SK-N-SH (cell line): Measurements from ENCODE around the gene GRIP1. TPM values are rescaled to one million over a fixed set of nuclear protein-coding genes. Genes with fewer than 3 reads are reported as not detected.

Experiments
- CTCF ChIA-PET: fragments of 300-600, 350-600 bp; formaldehyde crosslinking; extraction: SDS; loops from one replicate; lab custom pipeline; 2021; lab: Yijun Ruan, JAX
- POLR2A ChIA-PET: fragments of 350-600 bp; sonication (Branson Sonifier 250); formaldehyde crosslinking; extraction: SDS; loops from one replicate; lab custom pipeline; 2020; ENCODE audit warnings: antibody characterized with exemption, inconsistent platforms; lab: Yijun Ruan, JAX
- DNase-seq: peaks from one replicate; pipeline ENCODE4 v3.0.0; 2012
- H2AFZ ChIP-seq: fragments of 200-600 bp; sonication (generic); 2 replicates; pipeline ENCODE4 v1.8.1; 2016; ENCODE audit warnings: antibody characterized with exemption, mild to moderate bottlenecking, low read depth
- H3F3A ChIP-seq: fragments of 200-600 bp; sonication (generic); replicated peaks from 2 replicates; pipeline ENCODE3; 2016; ENCODE audit warnings: antibody characterized with exemption, mild to moderate bottlenecking; ENCODE audit not compliant: insufficient read depth
- H3K27ac ChIP-seq, 2 experiments: fragments of 200-500 bp in 1 of 2; fragments of 200-600 bp in 1 of 2; sonication (Bioruptor generic) in 1 of 2; sonication (generic), shearing (Covaris generic) in 1 of 2; 2 replicates each; pipeline versions ENCODE4 v1.5.1 to v1.6.1; 2014 to 2016; ENCODE audit warnings: low read depth in 2 of 2, inconsistent platforms in 1 of 2, low read length in 1 of 2, mild to moderate bottlenecking in 1 of 2, mixed read lengths in 1 of 2
- H3K27me3 ChIP-seq: fragments of 200-600 bp; sonication (generic), shearing (Covaris generic); 2 replicates; pipeline ENCODE4 v1.6.1; 2016; ENCODE audit warnings: mixed run types; ENCODE audit not compliant: insufficient read depth
- H3K36me3 ChIP-seq, 2 experiments: fragments of 200-500 bp in 1 of 2; fragments of 200-600 bp in 1 of 2; sonication (Bioruptor generic) in 1 of 2; sonication (generic) in 1 of 2; replicated peaks in 1 of 2; 2 replicates each; pipeline versions ENCODE3 to v1.5.1; 2014 to 2016; ENCODE audit warnings: low read length in 1 of 2, mild to moderate bottlenecking in 1 of 2; ENCODE audit not compliant: insufficient read depth in 2 of 2, control insufficient read depth in 1 of 2
- H3K4me1 ChIP-seq, 2 experiments: fragments of 200-500 bp in 1 of 2; fragments of 200-600 bp in 1 of 2; sonication (Bioruptor generic) in 1 of 2; sonication (generic), shearing (Covaris generic) in 1 of 2; 2 replicates each; pipeline versions ENCODE4 v1.5.1 to v1.6.1; 2014 to 2016; ENCODE audit warnings: low read depth in 1 of 2, low read length in 1 of 2, mixed run types in 1 of 2; ENCODE audit not compliant: insufficient read depth in 2 of 2, control insufficient read depth in 1 of 2
- H3K4me2 ChIP-seq: fragments of 200-600 bp; sonication (generic), shearing (Covaris generic); 2 replicates; pipeline ENCODE4 v1.6.1; 2017; ENCODE audit warnings: mixed run types
- H3K4me3 ChIP-seq, 2 experiments: fragments of 200-500 bp in 1 of 2; fragments of 200-600 bp in 1 of 2; sonication (Bioruptor generic) in 1 of 2; sonication (generic), shearing (Covaris generic) in 1 of 2; 2 replicates each; pipeline versions ENCODE4 v1.5.1 to v1.8.1; 2014 to 2016; ENCODE audit warnings: low read depth in 2 of 2, inconsistent platforms in 1 of 2, low read length in 1 of 2, mild to moderate bottlenecking in 1 of 2, mixed read lengths in 1 of 2, moderate library complexity in 1 of 2
- H3K79me2 ChIP-seq: fragments of 200-600 bp; sonication (generic); 2 replicates; pipeline ENCODE4 v1.8.1; 2017; ENCODE audit warnings: mild to moderate bottlenecking; ENCODE audit not compliant: insufficient read depth
- H3K9ac ChIP-seq: fragments of 200-600 bp; sonication (generic); 2 replicates; pipeline ENCODE4 v1.6.1; 2017; ENCODE audit warnings: mixed run types
- H3K9me2 ChIP-seq: fragments of 200-600 bp; sonication (generic); 2 replicates; pipeline ENCODE4 v1.6.1; 2017; ENCODE audit warnings: mixed run types
- H3K9me3 ChIP-seq: fragments of 200-600 bp; sonication (generic); 2 replicates; pipeline ENCODE4 v1.6.1; 2017; ENCODE audit warnings: mixed run types, mild to moderate bottlenecking, moderate library complexity
- H4K20me1 ChIP-seq: fragments of 200-600 bp; sonication (generic); 2 replicates; pipeline ENCODE4 v1.6.1; 2017; ENCODE audit warnings: mild to moderate bottlenecking, mixed run types; ENCODE audit not compliant: insufficient read depth
- EP300 ChIP-seq, 2 experiments: IDR thresholded peaks; 2 replicates each; pipeline versions ENCODE4 v1.4.0 to v1.6.1; 2012; ENCODE audit warnings: borderline replicate concordance in 1 of 2, low read depth in 1 of 2, low read length in 1 of 2
- FOSL2 ChIP-seq: IDR thresholded peaks from 2 replicates; pipeline ENCODE4 v1.4.0; 2012; ENCODE audit warnings: low read depth, mild to moderate bottlenecking, moderate library complexity, borderline replicate concordance
- FOXJ3 ChIP-seq: sonication (generic); formaldehyde crosslinking; IDR thresholded peaks from 2 replicates; pipeline ENCODE4 v1.5.1; 2020; ENCODE audit warnings: mild to moderate bottlenecking, missing genetic modification reagents
- GABPA ChIP-seq: IDR thresholded peaks from 2 replicates; pipeline ENCODE4 v1.4.0; 2012; ENCODE audit warnings: low read depth, mild to moderate bottlenecking
- GATA2 ChIP-seq: sonication (generic); formaldehyde crosslinking; IDR thresholded peaks from 2 replicates; pipeline ENCODE4 v1.5.0; 2020; ENCODE audit warnings: mild to moderate bottlenecking, missing genetic modification reagents
- NRF1 ChIP-seq: IDR thresholded peaks from 2 replicates; pipeline ENCODE4 v1.6.1; 2012; ENCODE audit warnings: low read depth, mild to moderate bottlenecking, low read length
- RAD21 ChIP-seq: IDR thresholded peaks from 2 replicates; pipeline ENCODE4 v1.6.1; 2012; ENCODE audit warnings: mild to moderate bottlenecking, low read length
- RCOR1 ChIP-seq: fragments of 150-350 bp; IDR thresholded peaks from 2 replicates; pipeline ENCODE4 v1.6.1; 2017; ENCODE audit warnings: antibody characterized with exemption, low read length
- SIN3A ChIP-seq: IDR thresholded peaks from 2 replicates; pipeline ENCODE4 v1.6.1; 2012; ENCODE audit warnings: low read depth, mild to moderate bottlenecking, low read length, moderate library complexity, borderline replicate concordance
- SMC3 ChIP-seq: IDR thresholded peaks from 2 replicates; pipeline ENCODE4 v1.6.1; 2012; ENCODE audit warnings: low read depth, low read length, improper control_type of control experiment
- TCF12 ChIP-seq: IDR thresholded peaks from 2 replicates; pipeline ENCODE4 v1.4.0; 2012
- TEAD4 ChIP-seq: IDR thresholded peaks from 2 replicates; pipeline ENCODE4 v1.4.0; 2012; ENCODE audit warnings: mild to moderate bottlenecking, borderline replicate concordance; ENCODE audit not compliant: insufficient read depth
- ZBTB33 ChIP-seq: IDR thresholded peaks from 2 replicates; pipeline ENCODE4 v1.4.0; 2012; ENCODE audit warnings: low read depth, borderline replicate concordance
- WGBS: methylation state at CpG from one replicate; pipeline ENCODE4 v1.1.6; 2017; ENCODE audit warnings: low lambda C conversion rate; 5-methylcytosine and 5-hydroxymethylcytosine counted together
- polyA plus RNA-seq, 3 experiments: library from polyadenylated mRNA; depleted of rRNA; stranded (reverse); fragments of >200 nt; gene quantifications; 2 replicates each; pipeline ENCODE4 v1.2.3, GENCODE V29; 2012
- TF ChIP-seq, protein P1 (sequence below): fragments of 150-350 bp; IDR thresholded peaks from 2 replicates; pipeline ENCODE4 v1.6.1; 2017; ENCODE audit warnings: antibody characterized with exemption, low read length, low read depth, borderline replicate concordance
- TF ChIP-seq, protein P2 (sequence below): IDR thresholded peaks from 2 replicates; pipeline ENCODE4 v1.6.1; 2012; ENCODE audit warnings: mild to moderate bottlenecking, low read depth, low read length, moderate library complexity

The GRIP1 gene
- polyA plus RNA-seq, 1 of the 3 experiments (the other 2 are of a cell fraction), result 0.07 TPM

DNA sequence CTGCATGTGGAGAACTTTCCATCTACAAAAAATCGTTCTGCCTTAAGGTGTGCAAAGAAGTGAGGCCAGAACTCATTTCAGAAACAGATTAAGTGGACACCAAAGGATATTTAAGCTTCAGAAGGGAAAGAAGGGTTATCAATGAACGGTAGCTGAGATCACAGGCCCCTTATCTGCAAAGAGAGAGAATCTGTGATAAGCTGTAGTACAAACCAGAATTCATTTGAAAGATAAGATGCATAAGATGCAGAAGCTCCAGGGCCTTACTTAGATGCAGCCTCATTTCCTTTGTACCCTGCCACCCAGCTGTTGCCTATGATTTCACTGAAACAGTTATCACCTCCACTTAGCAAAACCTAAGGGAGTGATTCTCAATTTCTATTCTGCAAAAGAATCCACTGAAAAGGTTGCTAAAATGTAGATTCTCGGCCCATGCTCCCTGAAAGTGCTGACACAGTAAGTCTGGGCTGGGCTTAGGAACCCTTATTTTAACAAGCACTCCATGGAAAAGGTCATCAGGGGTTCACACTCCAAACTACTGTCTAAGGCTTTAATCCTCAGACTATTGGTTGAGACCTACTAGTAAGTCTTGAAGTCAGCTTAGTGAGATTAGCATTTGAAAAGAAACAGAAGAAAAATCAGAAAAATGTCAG is 311.7 kb downstream of the GRIP1 start:
- TF ChIP-seq EP300 (IDR thresholded peaks at IDR 0.05; ENCODE audit: borderline replicate concordance in 1 of 2, low read depth in 1 of 2, low read length in 1 of 2) (peak in 1 of 2 experiments; percentile 26; a peak in 1 of 4 replicates), FOSL2 (no peak), GATA2 (CRISPR knock-in tag) (peak; percentile 57; the same call in 1 of the 2 replicates), TCF12 (no peak)
- no peaks in the 10 kb centered on the region for H3K79me2 ChIP-seq
- H4K20me1 ChIP-seq, result no peaks in the 10 kb centered on the region
- POLR2A ChIA-PET, result no interaction called here
- no peak for DNase-seq
- H3K9ac ChIP-seq, result no peak overlapping the region
- H3K9me3 ChIP-seq, result no peaks in the 10 kb centered on the region
- no peak overlapping the region; a peak in 1 of 4 replicates for H3K27ac ChIP-seq
- no peaks in the 10 kb centered on the region for H3K9me2 ChIP-seq
- H2AFZ ChIP-seq, result no peak overlapping the region
- no peak overlapping the region for H3K4me3 ChIP-seq
- H3K36me3 ChIP-seq, result no peaks in the 10 kb centered on the region
- no peaks in the 10 kb centered on the region for H3F3A ChIP-seq
- no peak overlapping the region for H3K4me2 ChIP-seq
- 18% methylated on average over 3 of the region's 3 CpGs for WGBS
- peaks cover 0 to 18% of the 10 kb centered on the region in 2 experiments; a peak in 1 of 4 replicates for H3K4me1 ChIP-seq
- CTCF ChIA-PET, result interaction anchor here (1.2 to 3.4 kb wide), 4 partner anchors 15 to 41 kb away, joined by 3 to 16 read pairs (median 5); no protein-coding TSS in a partner anchor
- H3K27me3 ChIP-seq, result no peaks in the 10 kb centered on the region; the same call in 1 of the 2 replicates

GRCh38 chr12:66365718-66366490 is 313.0 kb downstream of the GRIP1 start:
- peaks cover 0 to 21% of the 10 kb centered on the region in 2 experiments; a peak in 1 of 4 replicates for H3K4me1 ChIP-seq
- H3K27ac ChIP-seq, result no peak overlapping the region
- no peak for DNase-seq
- WGBS, result 41% methylated on average over 3 of the region's 3 CpGs
- no peak overlapping the region for H2AFZ ChIP-seq
- H3F3A ChIP-seq, result no peaks in the 10 kb centered on the region
- no peaks in the 10 kb centered on the region for H3K9me3 ChIP-seq
- H3K4me3 ChIP-seq, result no peak overlapping the region
- CTCF ChIA-PET, result interaction anchor here (0.7 to 3.4 kb wide), 3 partner anchors 14 to 129 kb away, joined by 3 to 16 read pairs (median 5); no protein-coding TSS in a partner anchor
- H3K27me3 ChIP-seq, result no peaks in the 10 kb centered on the region
- TF ChIP-seq GABPA, result no peak
- TF ChIP-seq TCF12, result no peak
- TF ChIP-seq SMC3, result no peak
- TF ChIP-seq SIN3A, result no peak
- TF ChIP-seq RCOR1, result no peak
- TF ChIP-seq, protein P1, sequence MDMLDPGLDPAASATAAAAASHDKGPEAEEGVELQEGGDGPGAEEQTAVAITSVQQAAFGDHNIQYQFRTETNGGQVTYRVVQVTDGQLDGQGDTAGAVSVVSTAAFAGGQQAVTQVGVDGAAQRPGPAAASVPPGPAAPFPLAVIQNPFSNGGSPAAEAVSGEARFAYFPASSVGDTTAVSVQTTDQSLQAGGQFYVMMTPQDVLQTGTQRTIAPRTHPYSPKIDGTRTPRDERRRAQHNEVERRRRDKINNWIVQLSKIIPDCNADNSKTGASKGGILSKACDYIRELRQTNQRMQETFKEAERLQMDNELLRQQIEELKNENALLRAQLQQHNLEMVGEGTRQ, result no peak
- TF ChIP-seq, protein P2, sequence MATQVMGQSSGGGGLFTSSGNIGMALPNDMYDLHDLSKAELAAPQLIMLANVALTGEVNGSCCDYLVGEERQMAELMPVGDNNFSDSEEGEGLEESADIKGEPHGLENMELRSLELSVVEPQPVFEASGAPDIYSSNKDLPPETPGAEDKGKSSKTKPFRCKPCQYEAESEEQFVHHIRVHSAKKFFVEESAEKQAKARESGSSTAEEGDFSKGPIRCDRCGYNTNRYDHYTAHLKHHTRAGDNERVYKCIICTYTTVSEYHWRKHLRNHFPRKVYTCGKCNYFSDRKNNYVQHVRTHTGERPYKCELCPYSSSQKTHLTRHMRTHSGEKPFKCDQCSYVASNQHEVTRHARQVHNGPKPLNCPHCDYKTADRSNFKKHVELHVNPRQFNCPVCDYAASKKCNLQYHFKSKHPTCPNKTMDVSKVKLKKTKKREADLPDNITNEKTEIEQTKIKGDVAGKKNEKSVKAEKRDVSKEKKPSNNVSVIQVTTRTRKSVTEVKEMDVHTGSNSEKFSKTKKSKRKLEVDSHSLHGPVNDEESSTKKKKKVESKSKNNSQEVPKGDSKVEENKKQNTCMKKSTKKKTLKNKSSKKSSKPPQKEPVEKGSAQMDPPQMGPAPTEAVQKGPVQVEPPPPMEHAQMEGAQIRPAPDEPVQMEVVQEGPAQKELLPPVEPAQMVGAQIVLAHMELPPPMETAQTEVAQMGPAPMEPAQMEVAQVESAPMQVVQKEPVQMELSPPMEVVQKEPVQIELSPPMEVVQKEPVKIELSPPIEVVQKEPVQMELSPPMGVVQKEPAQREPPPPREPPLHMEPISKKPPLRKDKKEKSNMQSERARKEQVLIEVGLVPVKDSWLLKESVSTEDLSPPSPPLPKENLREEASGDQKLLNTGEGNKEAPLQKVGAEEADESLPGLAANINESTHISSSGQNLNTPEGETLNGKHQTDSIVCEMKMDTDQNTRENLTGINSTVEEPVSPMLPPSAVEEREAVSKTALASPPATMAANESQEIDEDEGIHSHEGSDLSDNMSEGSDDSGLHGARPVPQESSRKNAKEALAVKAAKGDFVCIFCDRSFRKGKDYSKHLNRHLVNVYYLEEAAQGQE, result no peak
- TF ChIP-seq TEAD4, result no peak
- no peak for TF ChIP-seq NRF1
- TF ChIP-seq ZBTB33, result no peak
- TF ChIP-seq RAD21, result no peak
- TF ChIP-seq FOXJ3, result no peak
- H3K9ac ChIP-seq, result no peak overlapping the region
- no peaks in the 10 kb centered on the region for H3K9me2 ChIP-seq
- POLR2A ChIA-PET, result no interaction called here
- no peak overlapping the region for H3K4me2 ChIP-seq
- H4K20me1 ChIP-seq, result no peaks in the 10 kb centered on the region
- H3K79me2 ChIP-seq, result no peaks in the 10 kb centered on the region
- no peaks in the 10 kb centered on the region for H3K36me3 ChIP-seq
